K562 (cell line): ENCODE results near the gene TUT1. TPM values are rescaled to one million over a fixed set of nuclear protein-coding genes. Genes with fewer than 3 reads are reported as not detected.
A peak's percentile ranks its signal among the peaks of the same experiment; 100 is the strongest.

Experiments
- BCL6 ChIP-seq: fragments of 250-450 bp; sonication (Bioruptor Pico); IDR thresholded peaks from 2 replicates; pipeline ENCODE4 v1.4.0; 2020
- BCOR ChIP-seq: fragments of 450-650 bp; IDR thresholded peaks from 2 replicates; pipeline ENCODE4 v1.6.1; 2016
- CCNT2 ChIP-seq: IDR thresholded peaks from 2 replicates; pipeline ENCODE4 v1.6.1; 2011; ENCODE audit warnings: borderline replicate concordance, low read depth, mild to moderate bottlenecking, moderate library complexity, mixed read lengths, low read length; ENCODE audit not compliant: insufficient read length; ENCODE audit errors: extremely low read depth
- FOXA3 ChIP-seq, 2 experiments: fragments of 450-650 bp in 1 of 2; sonication (generic) in 1 of 2; formaldehyde crosslinking; IDR thresholded peaks in 1 of 2; conservative IDR thresholded peaks in 1 of 2; 2 replicates each; pipeline versions ENCODE4 v1.4.0 to v1.8.0; 2020 to 2022; ENCODE audit warnings: mild to moderate bottlenecking in 2 of 2, missing genetic modification reagents in 1 of 2
- MCM3 ChIP-seq: fragments of 450-650 bp; IDR thresholded peaks from 2 replicates; pipeline ENCODE4 v1.6.1; 2016
- MYBL2 ChIP-seq, 2 experiments: fragments of 450-650 bp in 1 of 2; sonication (generic) in 1 of 2; formaldehyde crosslinking in 1 of 2; IDR thresholded peaks; 2 replicates each; pipeline versions ENCODE4 v1.6.1 to v1.8.1; 2017 to 2022; ENCODE audit warnings: borderline replicate concordance in 1 of 2, inconsistent platforms in 1 of 2, low read depth in 1 of 2, mild to moderate bottlenecking in 1 of 2, missing genetic modification reagents in 1 of 2, moderate library complexity in 1 of 2
- PHF20 ChIP-seq: fragments of 450-650 bp; IDR thresholded peaks from 2 replicates; pipeline ENCODE4 v1.6.1; 2018; ENCODE audit not compliant: partially characterized antibody
- PHF21A ChIP-seq: fragments of 450-650 bp; IDR thresholded peaks from 2 replicates; pipeline ENCODE4 v1.6.1; 2017; ENCODE audit warnings: low read depth, borderline replicate concordance
- POLR3G ChIP-seq: IDR thresholded peaks from 2 replicates; pipeline ENCODE4 v1.6.1; 2011; ENCODE audit not compliant: insufficient read length, insufficient replicate concordance; ENCODE audit errors: extremely low read depth
- polyA plus RNA-seq, 8 experiments: library from polyadenylated mRNA; depleted of rRNA in 4 of 8; stranded (reverse) in 5 of 8; unstranded in 3 of 8; fragments of >200 nt; fragmentation: Nextera tagmentation in 2 of 8; fragmentation: Illumina TruSeq in 1 of 8; extraction: Ambion mirVana in 2 of 8; extraction: Trizol in 1 of 8; gene quantifications; 2 replicates each; pipeline versions ENCODE4 v1.2.1 to v1.2.3, GENCODE V29; 2011 to 2014; ENCODE audit warnings: inconsistent platforms in 1 of 8, missing spikeins in 1 of 8
- total RNA-seq, 7 experiments: library from RNA; depleted of rRNA in 6 of 7; stranded (reverse); fragments of >200 nt in 6 of 7; fragmentation: Illumina TruSeq in 2 of 7; extraction: Trizol in 2 of 7; gene quantifications; 2 replicates each; pipeline versions ENCODE4 v1.2.1 to v1.2.3, GENCODE V29; 2011 to 2021; ENCODE audit warnings: low replicate concordance in 1 of 7
- TF ChIP-seq, protein P1 (sequence below), 2 experiments: fragments of 450-650 bp in 1 of 2; IDR thresholded peaks; 2 replicates each; pipeline ENCODE4 v1.6.1; 2011 to 2017; ENCODE audit warnings: low read depth in 2 of 2, antibody characterized with exemption in 1 of 2, borderline replicate concordance in 1 of 2, low read length in 1 of 2, mild to moderate bottlenecking in 1 of 2, mixed read lengths in 1 of 2; ENCODE audit not compliant: control insufficient read depth in 1 of 2
- TF ChIP-seq, protein P2 (sequence below), 3 experiments: fragments of 200-800 bp in 1 of 3; fragments of 250-450 bp in 1 of 3; fragments of 450-650 bp in 1 of 3; sonication (Bioruptor Pico) in 1 of 3; sonication (Bioruptor generic) in 1 of 3; formaldehyde crosslinking in 1 of 3; IDR thresholded peaks; 2 replicates each; pipeline versions ENCODE4 v1.6.1 to v1.8.0; 2016 to 2022; ENCODE audit warnings: mild to moderate bottlenecking in 2 of 3, missing genetic modification characterization in 2 of 3, missing compliant biosample characterization in 1 of 3, moderate library complexity in 1 of 3
- TF ChIP-seq, protein P3 (sequence below), 2 experiments: IDR thresholded peaks; 2 replicates each; pipeline ENCODE4 v1.6.1; 2012; ENCODE audit warnings: improper control_type of control experiment in 2 of 2, low read depth in 2 of 2, low read length in 2 of 2, borderline replicate concordance in 1 of 2
- TF ChIP-seq, protein P4 (sequence below): fragments of 450-650 bp; IDR thresholded peaks from 2 replicates; pipeline ENCODE4 v1.6.1; 2017; ENCODE audit warnings: mild to moderate bottlenecking, moderate library complexity

TUT1 gene
- total and polyA plus RNA-seq, 9 of the 15 experiments (the other 6 are each of a cell fraction or from before 2014, with no cell fraction given) = 0.66 to 44.3 (median 15.7) TPM

DNA sequence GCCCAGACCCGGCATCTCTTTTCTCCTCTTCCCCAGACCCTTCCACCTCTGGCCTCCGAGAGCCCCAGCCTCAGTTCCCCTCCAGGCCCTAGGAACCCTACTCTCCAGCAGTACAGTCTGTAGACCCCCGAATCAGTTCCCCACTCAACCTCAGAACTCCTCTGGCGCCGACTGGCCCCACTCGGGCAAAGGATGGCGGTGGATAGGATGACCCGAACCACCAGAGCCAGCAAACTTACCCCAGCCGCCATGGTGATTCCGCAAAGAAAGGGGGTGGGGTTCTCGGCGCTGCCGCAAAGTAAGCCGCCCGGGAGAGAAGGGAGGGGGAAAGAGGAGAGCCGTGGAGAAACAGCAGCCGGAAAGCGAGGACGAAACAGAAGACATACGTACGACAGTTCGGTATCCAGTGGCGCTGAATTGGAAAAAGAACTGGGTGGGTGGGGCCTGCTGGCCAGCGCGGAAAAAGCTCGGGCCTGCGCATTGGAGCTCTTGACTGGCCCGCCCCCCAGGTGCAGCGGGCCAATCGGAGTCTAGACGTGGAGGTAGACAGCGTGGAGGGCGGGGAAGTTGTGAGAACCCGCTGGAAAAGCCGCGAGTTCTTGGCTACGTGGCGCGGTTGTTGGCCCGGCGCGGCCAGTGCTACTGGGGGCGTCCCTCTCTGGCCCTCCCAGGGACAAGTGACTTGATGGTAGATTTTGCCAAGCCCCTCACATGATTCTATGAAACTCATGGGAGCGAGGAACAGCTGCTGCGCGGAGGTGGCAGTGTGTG lies 17.5 kb downstream of the TUT1 start, which contains the start of gene EEF1G (continued):
- TF ChIP-seq, protein P1, sequence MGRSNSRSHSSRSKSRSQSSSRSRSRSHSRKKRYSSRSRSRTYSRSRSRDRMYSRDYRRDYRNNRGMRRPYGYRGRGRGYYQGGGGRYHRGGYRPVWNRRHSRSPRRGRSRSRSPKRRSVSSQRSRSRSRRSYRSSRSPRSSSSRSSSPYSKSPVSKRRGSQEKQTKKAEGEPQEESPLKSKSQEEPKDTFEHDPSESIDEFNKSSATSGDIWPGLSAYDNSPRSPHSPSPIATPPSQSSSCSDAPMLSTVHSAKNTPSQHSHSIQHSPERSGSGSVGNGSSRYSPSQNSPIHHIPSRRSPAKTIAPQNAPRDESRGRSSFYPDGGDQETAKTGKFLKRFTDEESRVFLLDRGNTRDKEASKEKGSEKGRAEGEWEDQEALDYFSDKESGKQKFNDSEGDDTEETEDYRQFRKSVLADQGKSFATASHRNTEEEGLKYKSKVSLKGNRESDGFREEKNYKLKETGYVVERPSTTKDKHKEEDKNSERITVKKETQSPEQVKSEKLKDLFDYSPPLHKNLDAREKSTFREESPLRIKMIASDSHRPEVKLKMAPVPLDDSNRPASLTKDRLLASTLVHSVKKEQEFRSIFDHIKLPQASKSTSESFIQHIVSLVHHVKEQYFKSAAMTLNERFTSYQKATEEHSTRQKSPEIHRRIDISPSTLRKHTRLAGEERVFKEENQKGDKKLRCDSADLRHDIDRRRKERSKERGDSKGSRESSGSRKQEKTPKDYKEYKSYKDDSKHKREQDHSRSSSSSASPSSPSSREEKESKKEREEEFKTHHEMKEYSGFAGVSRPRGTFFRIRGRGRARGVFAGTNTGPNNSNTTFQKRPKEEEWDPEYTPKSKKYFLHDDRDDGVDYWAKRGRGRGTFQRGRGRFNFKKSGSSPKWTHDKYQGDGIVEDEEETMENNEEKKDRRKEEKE (IDR thresholded peaks at IDR 0.05; ENCODE audit: borderline replicate concordance in 1 of 2, control insufficient read depth in 1 of 2, low read depth in 2 of 2, low read length in 1 of 2) = no peak
- TF ChIP-seq MYBL2 (IDR thresholded peaks at IDR 0.05; ENCODE audit: low read depth) = no peak
- TF ChIP-seq MYBL2 (CRISPR knock-in tag; IDR thresholded peaks at IDR 0.05; ENCODE audit: borderline replicate concordance) = no peak
- no peak for TF ChIP-seq PHF21A
- TF ChIP-seq, protein P2, sequence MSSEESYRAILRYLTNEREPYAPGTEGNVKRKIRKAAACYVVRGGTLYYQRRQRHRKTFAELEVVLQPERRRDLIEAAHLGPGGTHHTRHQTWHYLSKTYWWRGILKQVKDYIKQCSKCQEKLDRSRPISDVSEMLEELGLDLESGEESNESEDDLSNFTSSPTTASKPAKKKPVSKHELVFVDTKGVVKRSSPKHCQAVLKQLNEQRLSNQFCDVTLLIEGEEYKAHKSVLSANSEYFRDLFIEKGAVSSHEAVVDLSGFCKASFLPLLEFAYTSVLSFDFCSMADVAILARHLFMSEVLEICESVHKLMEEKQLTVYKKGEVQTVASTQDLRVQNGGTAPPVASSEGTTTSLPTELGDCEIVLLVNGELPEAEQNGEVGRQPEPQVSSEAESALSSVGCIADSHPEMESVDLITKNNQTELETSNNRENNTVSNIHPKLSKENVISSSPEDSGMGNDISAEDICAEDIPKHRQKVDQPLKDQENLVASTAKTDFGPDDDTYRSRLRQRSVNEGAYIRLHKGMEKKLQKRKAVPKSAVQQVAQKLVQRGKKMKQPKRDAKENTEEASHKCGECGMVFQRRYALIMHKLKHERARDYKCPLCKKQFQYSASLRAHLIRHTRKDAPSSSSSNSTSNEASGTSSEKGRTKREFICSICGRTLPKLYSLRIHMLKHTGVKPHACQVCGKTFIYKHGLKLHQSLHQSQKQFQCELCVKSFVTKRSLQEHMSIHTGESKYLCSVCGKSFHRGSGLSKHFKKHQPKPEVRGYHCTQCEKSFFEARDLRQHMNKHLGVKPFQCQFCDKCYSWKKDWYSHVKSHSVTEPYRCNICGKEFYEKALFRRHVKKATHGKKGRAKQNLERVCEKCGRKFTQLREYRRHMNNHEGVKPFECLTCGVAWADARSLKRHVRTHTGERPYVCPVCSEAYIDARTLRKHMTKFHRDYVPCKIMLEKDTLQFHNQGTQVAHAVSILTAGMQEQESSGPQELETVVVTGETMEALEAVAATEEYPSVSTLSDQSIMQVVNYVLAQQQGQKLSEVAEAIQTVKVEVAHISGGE (CRISPR knock-in tag; IDR thresholded peaks at IDR 0.05) = peak in 1 of 3 experiments; percentile 68; a peak in 1 of 6 replicates
- no peak for TF ChIP-seq MCM3
- no peak for TF ChIP-seq PHF20
- no peak for TF ChIP-seq POLR3G
- TF ChIP-seq, protein P3, sequence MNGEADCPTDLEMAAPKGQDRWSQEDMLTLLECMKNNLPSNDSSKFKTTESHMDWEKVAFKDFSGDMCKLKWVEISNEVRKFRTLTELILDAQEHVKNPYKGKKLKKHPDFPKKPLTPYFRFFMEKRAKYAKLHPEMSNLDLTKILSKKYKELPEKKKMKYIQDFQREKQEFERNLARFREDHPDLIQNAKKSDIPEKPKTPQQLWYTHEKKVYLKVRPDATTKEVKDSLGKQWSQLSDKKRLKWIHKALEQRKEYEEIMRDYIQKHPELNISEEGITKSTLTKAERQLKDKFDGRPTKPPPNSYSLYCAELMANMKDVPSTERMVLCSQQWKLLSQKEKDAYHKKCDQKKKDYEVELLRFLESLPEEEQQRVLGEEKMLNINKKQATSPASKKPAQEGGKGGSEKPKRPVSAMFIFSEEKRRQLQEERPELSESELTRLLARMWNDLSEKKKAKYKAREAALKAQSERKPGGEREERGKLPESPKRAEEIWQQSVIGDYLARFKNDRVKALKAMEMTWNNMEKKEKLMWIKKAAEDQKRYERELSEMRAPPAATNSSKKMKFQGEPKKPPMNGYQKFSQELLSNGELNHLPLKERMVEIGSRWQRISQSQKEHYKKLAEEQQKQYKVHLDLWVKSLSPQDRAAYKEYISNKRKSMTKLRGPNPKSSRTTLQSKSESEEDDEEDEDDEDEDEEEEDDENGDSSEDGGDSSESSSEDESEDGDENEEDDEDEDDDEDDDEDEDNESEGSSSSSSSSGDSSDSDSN (IDR thresholded peaks at IDR 0.05; ENCODE audit: borderline replicate concordance in 1 of 2, low read depth in 2 of 2, low read length in 2 of 2) = 0 out of 4 replicates have a peak, but pooled peaks of 1 of the 2 experiments have one; percentile 33
- TF ChIP-seq BCOR = peak; percentile 82
- no peak for TF ChIP-seq BCL6 (CRISPR knock-in tag)
- TF ChIP-seq, protein P4, sequence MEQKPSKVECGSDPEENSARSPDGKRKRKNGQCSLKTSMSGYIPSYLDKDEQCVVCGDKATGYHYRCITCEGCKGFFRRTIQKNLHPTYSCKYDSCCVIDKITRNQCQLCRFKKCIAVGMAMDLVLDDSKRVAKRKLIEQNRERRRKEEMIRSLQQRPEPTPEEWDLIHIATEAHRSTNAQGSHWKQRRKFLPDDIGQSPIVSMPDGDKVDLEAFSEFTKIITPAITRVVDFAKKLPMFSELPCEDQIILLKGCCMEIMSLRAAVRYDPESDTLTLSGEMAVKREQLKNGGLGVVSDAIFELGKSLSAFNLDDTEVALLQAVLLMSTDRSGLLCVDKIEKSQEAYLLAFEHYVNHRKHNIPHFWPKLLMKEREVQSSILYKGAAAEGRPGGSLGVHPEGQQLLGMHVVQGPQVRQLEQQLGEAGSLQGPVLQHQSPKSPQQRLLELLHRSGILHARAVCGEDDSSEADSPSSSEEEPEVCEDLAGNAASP = no peak
- TF ChIP-seq CCNT2 = peak; percentile 47
- TF ChIP-seq FOXA3 (CRISPR knock-in tag; conservative IDR thresholded peaks at IDR 0.05 in 1 of 2, IDR thresholded peaks at IDR 0.05 in 1 of 2) = no peak
